SJCRH30 (cell line): ENCODE measurements around the gene ZFPM1. TPM values are rescaled to one million over a fixed set of nuclear protein-coding genes. Genes with fewer than 3 reads are reported as not detected.
A peak's percentile ranks its signal among the peaks of the same experiment; 100 is the strongest.

Source experiments
- DNase-seq, 2 experiments: peaks; one replicate each; pipeline ENCODE4 v3.0.0-alpha.2; 2015 to 2020
- H3K27ac ChIP-seq: fragments of 250-450 bp; sonication (Bioruptor Pico); 2 replicates; pipeline ENCODE4 v1.5.1; 2020; ENCODE audit warnings: mild to moderate bottlenecking, moderate library complexity
- H3K27me3 ChIP-seq: fragments of 250-450 bp; sonication (Bioruptor Pico); 2 replicates; pipeline ENCODE4 v1.5.1; 2020; ENCODE audit warnings: mild to moderate bottlenecking, moderate library complexity
- H3K36me3 ChIP-seq: fragments of 250-450 bp; sonication (Bioruptor Pico); 2 replicates; pipeline ENCODE4 v1.5.1; 2020; ENCODE audit warnings: mild to moderate bottlenecking, moderate library complexity
- H3K4me1 ChIP-seq: fragments of 250-450 bp; sonication (Bioruptor Pico); 2 replicates; pipeline ENCODE4 v1.5.1; 2020; ENCODE audit warnings: mild to moderate bottlenecking, moderate library complexity
- H3K4me3 ChIP-seq: fragments of 250-450 bp; sonication (Bioruptor Pico); 2 replicates; pipeline ENCODE4 v1.5.1; 2020; ENCODE audit warnings: mild to moderate bottlenecking, moderate library complexity
- H3K9me3 ChIP-seq: fragments of 250-450 bp; sonication (Bioruptor Pico); replicated peaks from 2 replicates; pipeline ENCODE4 v1.5.1; 2020; ENCODE audit warnings: mild to moderate bottlenecking, moderate library complexity
- total RNA-seq: library from RNA; depleted of rRNA; stranded (reverse); fragments of >200 nt; shearing (Covaris generic); gene quantifications from 2 replicates; pipeline ENCODE4 v1.2.3, GENCODE V29; 2014

The ZFPM1 gene
- total RNA-seq, 1 experiment from 2014 or later: 0.85 TPM

GRCh38 chr16:88548131-88548874, 95.2 kb downstream of the ZFPM1 start:
- H3K36me3 ChIP-seq: no peaks in the 10 kb centered on the region
- H3K27me3 ChIP-seq: no peaks in the 10 kb centered on the region
- H3K9me3 ChIP-seq: peaks cover 4% of the 10 kb centered on the region
- H3K4me3 ChIP-seq: no peak overlapping the region
- H3K4me1 ChIP-seq: no peaks in the 10 kb centered on the region
- DNase-seq: no peak
- no peak overlapping the region for H3K27ac ChIP-seq

GRCh38 chr16:88548985-88549384, 95.9 kb downstream of the ZFPM1 start:
- Histone ChIP-seq H3K4me1 (no peaks in the 10 kb centered on the region), H3K27ac (no peak overlapping the region), H3K9me3 (no peaks in the 10 kb centered on the region), H3K4me3 (no peak overlapping the region), H3K27me3 (no peaks in the 10 kb centered on the region), H3K36me3 (no peaks in the 10 kb centered on the region)
- DNase-seq: no peak

GRCh38 chr16:88549671-88550245, 96.7 kb downstream of the ZFPM1 start:
- Histone ChIP-seq H3K9me3 (no peaks in the 10 kb centered on the region), H3K27me3 (no peaks in the 10 kb centered on the region), H3K27ac (no peak overlapping the region), H3K36me3 (no peaks in the 10 kb centered on the region), H3K4me1 (no peaks in the 10 kb centered on the region), H3K4me3 (no peak overlapping the region)
- no peak for DNase-seq

GRCh38 chr16:88550246-88550661, 97.2 kb downstream of the ZFPM1 start:
- H3K4me3 ChIP-seq: no peak overlapping the region
- no peaks in the 10 kb centered on the region for H3K27me3 ChIP-seq
- H3K27ac ChIP-seq: no peak overlapping the region
- no peaks in the 10 kb centered on the region for H3K9me3 ChIP-seq
- no peaks in the 10 kb centered on the region for H3K36me3 ChIP-seq
- DNase-seq: no peak
- no peaks in the 10 kb centered on the region for H3K4me1 ChIP-seq

GRCh38 chr16:88552166-88552565, 99.1 kb downstream of the ZFPM1 start:
- DNase-seq: no peak
- Histone ChIP-seq H3K27me3 (no peaks in the 10 kb centered on the region), H3K27ac (no peak overlapping the region), H3K4me1 (no peaks in the 10 kb centered on the region), H3K4me3 (no peak overlapping the region), H3K9me3 (no peaks in the 10 kb centered on the region), H3K36me3 (no peaks in the 10 kb centered on the region)

- DNase-seq: no peak
- Histone ChIP-seq H3K27ac (no peak overlapping the region), H3K27me3 (no peaks in the 10 kb centered on the region), H3K4me1 (no peaks in the 10 kb centered on the region), H3K4me3 (no peak overlapping the region), H3K9me3 (no peaks in the 10 kb centered on the region), H3K36me3 (no peaks in the 10 kb centered on the region)
Observed at GRCh38 chr16:88552815-88553214, 99.7 kb downstream of the ZFPM1 start.

GRCh38 chr16:88553739-88554138, 100.7 kb downstream of the ZFPM1 start:
- H3K36me3 ChIP-seq: no peaks in the 10 kb centered on the region
- DNase-seq: no peak
- H3K27me3 ChIP-seq: no peaks in the 10 kb centered on the region
- no peaks in the 10 kb centered on the region for H3K4me1 ChIP-seq
- H3K27ac ChIP-seq: no peak overlapping the region
- no peaks in the 10 kb centered on the region for H3K9me3 ChIP-seq
- H3K4me3 ChIP-seq: no peak overlapping the region

- no peak for DNase-seq
- Histone ChIP-seq H3K27me3 (no peaks in the 10 kb centered on the region), H3K4me3 (no peak overlapping the region), H3K27ac (no peak overlapping the region), H3K36me3 (no peaks in the 10 kb centered on the region), H3K9me3 (no peaks in the 10 kb centered on the region), H3K4me1 (no peaks in the 10 kb centered on the region)
Observed at GRCh38 chr16:88554711-88555264, 101.7 kb downstream of the ZFPM1 start.

- Histone ChIP-seq H3K27me3 (no peaks in the 10 kb centered on the region), H3K27ac (no peak overlapping the region), H3K4me1 (no peaks in the 10 kb centered on the region), H3K9me3 (no peaks in the 10 kb centered on the region), H3K36me3 (no peaks in the 10 kb centered on the region), H3K4me3 (no peak overlapping the region)
- DNase-seq: no peak
Observed at GRCh38 chr16:88556294-88556988, 103.4 kb downstream of the ZFPM1 start.

GRCh38 chr16:88558457-88559442, 105.7 kb downstream of the ZFPM1 start:
- H3K4me3 ChIP-seq: no peak overlapping the region
- no peaks in the 10 kb centered on the region for H3K9me3 ChIP-seq
- no peaks in the 10 kb centered on the region for H3K36me3 ChIP-seq
- H3K27me3 ChIP-seq: no peaks in the 10 kb centered on the region
- H3K27ac ChIP-seq: no peak overlapping the region
- peak; percentile 77 to 89 for DNase-seq
- H3K4me1 ChIP-seq: no peaks in the 10 kb centered on the region

GRCh38 chr16:88560714-88561484, 107.8 kb downstream of the ZFPM1 start:
- Histone ChIP-seq H3K27ac (no peak overlapping the region), H3K27me3 (no peaks in the 10 kb centered on the region), H3K4me1 (no peaks in the 10 kb centered on the region), H3K9me3 (no peaks in the 10 kb centered on the region), H3K36me3 (no peaks in the 10 kb centered on the region), H3K4me3 (no peak overlapping the region)
- peak; percentile 33 to 53 for DNase-seq

- H3K36me3 ChIP-seq: no peaks in the 10 kb centered on the region
- no peak overlapping the region for H3K27ac ChIP-seq
- peak; percentile 27 to 57 for DNase-seq
- H3K4me3 ChIP-seq: no peak overlapping the region
- no peaks in the 10 kb centered on the region for H3K4me1 ChIP-seq
- H3K9me3 ChIP-seq: no peaks in the 10 kb centered on the region
- no peaks in the 10 kb centered on the region for H3K27me3 ChIP-seq
Observed at GRCh38 chr16:88561485-88562359, 108.6 kb downstream of the ZFPM1 start.

GRCh38 chr16:88566158-88566557, 113.1 kb downstream of the ZFPM1 start:
- no peaks in the 10 kb centered on the region for H3K27me3 ChIP-seq
- no peaks in the 10 kb centered on the region; the same call in 1 of the 2 replicates for H3K4me1 ChIP-seq
- no peak for DNase-seq
- no peaks in the 10 kb centered on the region for H3K9me3 ChIP-seq
- no peak overlapping the region for H3K4me3 ChIP-seq
- no peak overlapping the region for H3K27ac ChIP-seq
- H3K36me3 ChIP-seq: no peaks in the 10 kb centered on the region
